ENCODE results near the gene ISLR. TPM values are rescaled to one million over a fixed set of nuclear protein-coding genes. Genes with fewer than 3 reads are reported as not detected.

Gene ISLR
- total RNA-seq, 1 experiment from 2014 or later, result 0.11 TPM

- no peak overlapping the region for H3K14ac ChIP-seq (ENCODE audit: insufficient read depth, low read length)
- H2BK20ac ChIP-seq (ENCODE audit: low read depth, low read length, poor library complexity, severe bottlenecking), result no peak overlapping the region
- H3K4me1 Mint-ChIP-seq, result peaks cover 66 to 74% of the 10 kb centered on the region in 2 experiments
- H3K9me3 ChIP-seq (ENCODE audit: control insufficient read depth, low read depth, low read length), result no peaks in the 10 kb centered on the region
- H3T11ph ChIP-seq (ENCODE audit: low read length), result no peak overlapping the region
- no peak overlapping the region for H2AK5ac ChIP-seq (ENCODE audit: insufficient read length, low read length)
- no peaks in the 10 kb centered on the region for H3K79me1 ChIP-seq (ENCODE audit: insufficient read depth, low read depth, low read length, poor library complexity, severe bottlenecking)
- H3K36me3 Mint-ChIP-seq (ENCODE audit: insufficient read depth in 1 of 3, low read depth in 3 of 3), result peaks cover 0 to 1% (median 0%) of the 10 kb centered on the region in 3 experiments; a peak in 2 of 7 replicates
- H3K18ac ChIP-seq (ENCODE audit: insufficient read length, low read depth, low read length), result no peak overlapping the region
- DNase-seq, result no peak
- no peak overlapping the region for H3K23ac ChIP-seq (ENCODE audit: insufficient read length, low read depth, low read length)
- no peak overlapping the region for H4K8ac ChIP-seq (replicated peaks; ENCODE audit: insufficient read length, low read depth, low read length)
- peaks cover 81% of the 10 kb centered on the region for H3K27me3 Mint-ChIP-seq (ENCODE audit: low read depth)
- no peak overlapping the region for H2BK12ac ChIP-seq (ENCODE audit: insufficient read length, low read depth, low read length)
- H3K4me1 ChIP-seq (ENCODE audit: insufficient read depth, low read length), result peaks cover 8% of the 10 kb centered on the region; the same call in 1 of the 2 replicates
- H3K9ac ChIP-seq (ENCODE audit: extremely low read depth, insufficient read length, low read length), result no peak overlapping the region
- H2AFZ ChIP-seq (ENCODE audit: low read length), result no peak overlapping the region
- TF ChIP-seq, protein P1, sequence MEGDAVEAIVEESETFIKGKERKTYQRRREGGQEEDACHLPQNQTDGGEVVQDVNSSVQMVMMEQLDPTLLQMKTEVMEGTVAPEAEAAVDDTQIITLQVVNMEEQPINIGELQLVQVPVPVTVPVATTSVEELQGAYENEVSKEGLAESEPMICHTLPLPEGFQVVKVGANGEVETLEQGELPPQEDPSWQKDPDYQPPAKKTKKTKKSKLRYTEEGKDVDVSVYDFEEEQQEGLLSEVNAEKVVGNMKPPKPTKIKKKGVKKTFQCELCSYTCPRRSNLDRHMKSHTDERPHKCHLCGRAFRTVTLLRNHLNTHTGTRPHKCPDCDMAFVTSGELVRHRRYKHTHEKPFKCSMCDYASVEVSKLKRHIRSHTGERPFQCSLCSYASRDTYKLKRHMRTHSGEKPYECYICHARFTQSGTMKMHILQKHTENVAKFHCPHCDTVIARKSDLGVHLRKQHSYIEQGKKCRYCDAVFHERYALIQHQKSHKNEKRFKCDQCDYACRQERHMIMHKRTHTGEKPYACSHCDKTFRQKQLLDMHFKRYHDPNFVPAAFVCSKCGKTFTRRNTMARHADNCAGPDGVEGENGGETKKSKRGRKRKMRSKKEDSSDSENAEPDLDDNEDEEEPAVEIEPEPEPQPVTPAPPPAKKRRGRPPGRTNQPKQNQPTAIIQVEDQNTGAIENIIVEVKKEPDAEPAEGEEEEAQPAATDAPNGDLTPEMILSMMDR (conservative IDR thresholded peaks at IDR 0.05), result no peak
- peak overlapping the region; percentile 59 to 81 for H3K4me3 Mint-ChIP-seq
- no peaks in the 10 kb centered on the region for H3K79me2 ChIP-seq (ENCODE audit: insufficient read depth, low read length)
- no peak overlapping the region for H2BK15ac ChIP-seq (ENCODE audit: low read depth, low read length)
- no peak overlapping the region for H2BK5ac ChIP-seq (ENCODE audit: insufficient read length, low read length)
- no peak overlapping the region for H3K56ac ChIP-seq (ENCODE audit: insufficient read length, low read depth, low read length)
- no CpG with 5 or more reads among the region's 26 CpGs for WGBS (ENCODE audit: extremely low coverage, insufficient read length, low lambda C conversion rate)
- H3K27ac ChIP-seq (ENCODE audit: insufficient read length, low read depth, low read length), result no peak overlapping the region
- H3K4me2 ChIP-seq (ENCODE audit: insufficient read depth, insufficient read length, low read length), result peak overlapping the region; percentile 63
- H4K20me1 ChIP-seq (ENCODE audit: control insufficient read depth, insufficient read depth, insufficient read length), result no peaks in the 10 kb centered on the region
- no peak overlapping the region for H4K5ac ChIP-seq (ENCODE audit: insufficient read length, low read depth, low read length)
- H3K23me2 ChIP-seq (ENCODE audit: insufficient read length, low read depth, low read length, poor library complexity, severe bottlenecking), result peaks cover 7% of the 10 kb centered on the region
- peaks cover 46% of the 10 kb centered on the region for H3K27me3 ChIP-seq (ENCODE audit: insufficient read depth, low read length)
- H2BK120ac ChIP-seq (ENCODE audit: low read depth, low read length, poor library complexity, severe bottlenecking), result no peak overlapping the region
- no peak overlapping the region for H3K27ac Mint-ChIP-seq
- H4K91ac ChIP-seq (ENCODE audit: insufficient read length, low read depth, low read length), result no peak overlapping the region
- no peak overlapping the region for H3K4ac ChIP-seq (ENCODE audit: low read depth, low read length)
- H3K9me3 Mint-ChIP-seq, result peaks cover 0 to 6% of the 10 kb centered on the region in 2 experiments; a peak in 1 of 5 replicates
Measured at GRCh38 chr15:74136540-74136813, 37.0 kb upstream of the ISLR start.

Data from H9 (cell line).